ENCODE data around the gene QRICH1.

QRICH1 gene

GRCh38 chr3:49032646-49033304 is 61.1 kb downstream of the QRICH1 start:
- DNase-seq (ENCODE audit: low spot score), result no peak

GRCh38 chr3:49030321-49030720 is 63.5 kb downstream of the QRICH1 start:
- no peak for DNase-seq (ENCODE audit: low spot score)

- DNase-seq (ENCODE audit: low spot score), result no peak
Measured at GRCh38 chr3:49029563-49029884, 64.3 kb downstream of the QRICH1 start.

GRCh38 chr3:49028673-49029562 is 65.0 kb downstream of the QRICH1 start, which contains the start of gene IMPDH2:
Gene IMPDH2 (minus strand): TSS chr3:49029398. CDS start chr3:49029350, 48 bp downstream.
- peak; percentile 97 for DNase-seq (ENCODE audit: low spot score)

- no peak for DNase-seq (ENCODE audit: low spot score)
Measured at GRCh38 chr3:49028298-49028672, 65.6 kb downstream of the QRICH1 start.

- DNase-seq (ENCODE audit: low spot score), result no peak
Measured at GRCh38 chr3:49027634-49028033, 66.2 kb downstream of the QRICH1 start.

- DNase-seq (ENCODE audit: low spot score), result no peak
Measured at GRCh38 chr3:49026536-49026935, 67.3 kb downstream of the QRICH1 start.

GRCh38 chr3:49025793-49026520 is 67.9 kb downstream of the QRICH1 start:
- DNase-seq (ENCODE audit: low spot score), result no peak

GRCh38 chr3:49025005-49025792 is 68.7 kb downstream of the QRICH1 start:
- no peak for DNase-seq (ENCODE audit: low spot score)

- no peak for DNase-seq (ENCODE audit: low spot score)
Measured at GRCh38 chr3:49024449-49024848, 69.4 kb downstream of the QRICH1 start.

- DNase-seq (ENCODE audit: low spot score), result no peak
Measured at GRCh38 chr3:49023775-49024174, 70.1 kb downstream of the QRICH1 start.

- no peak for DNase-seq (ENCODE audit: low spot score)
Measured at GRCh38 chr3:49022688-49023171, 71.1 kb downstream of the QRICH1 start.

- DNase-seq (ENCODE audit: low spot score), result peak; percentile 93
Measured at GRCh38 chr3:49021813-49022687, 71.8 kb downstream of the QRICH1 start, which contains the start of gene NDUFAF3. Gene NDUFAF3 (plus strand): TSS chr3:49022121. CDS start chr3:49022145, 24 bp downstream.

- DNase-seq (ENCODE audit: low spot score), result peak; percentile 98
Measured at GRCh38 chr3:49021213-49021812, 72.6 kb downstream of the QRICH1 start.

GRCh38 chr3:49020330-49021212 is 73.3 kb downstream of the QRICH1 start:
- DNase-seq (ENCODE audit: low spot score), result no peak

- DNase-seq (ENCODE audit: low spot score), result no peak
Measured at GRCh38 chr3:49019941-49020329, 73.9 kb downstream of the QRICH1 start.

- no peak for DNase-seq (ENCODE audit: low spot score)
Measured at GRCh38 chr3:49018707-49019006, 75.2 kb downstream of the QRICH1 start.

- DNase-seq (ENCODE audit: low spot score), result peak; percentile 75
Measured at GRCh38 chr3:49017971-49018706, 75.7 kb downstream of the QRICH1 start, which contains the start of gene DALRD3. Gene DALRD3 (minus strand): TSS chr3:49018580. CDS start chr3:49018564, 16 bp downstream.

All from LoVo (cell line).